GM10248 (cell line): Measurements from ENCODE around the gene PDE2A.
A peak's percentile ranks its signal among the peaks of the same experiment; 100 is the strongest.
"Not testable (repeated sequence)": the region's sequence is repeated elsewhere in the genome, so short reads cannot be mapped to it uniquely, and the experiment has no call there.

Source experiments
- CTCF ChIA-PET: fragments of 300-600 bp; sonication (Branson Sonifier 250); formaldehyde crosslinking; extraction: SDS; loops from one replicate; lab custom pipeline; 2021; ENCODE audit warnings: antibody characterized with exemption; lab: Yijun Ruan, JAX
- POLR2A ChIA-PET: fragments of 350-650 bp; sonication (Branson Sonifier 250); formaldehyde crosslinking; extraction: SDS; loops from one replicate; lab custom pipeline; 2020; ENCODE audit warnings: antibody characterized with exemption; lab: Yijun Ruan, JAX
- DNase-seq: peaks from one replicate; pipeline ENCODE4 v3.0.0; 2012; ENCODE audit errors: extremely low spot score
- TF ChIP-seq, protein P1 (sequence below): IDR thresholded peaks from 2 replicates; pipeline ENCODE4 v1.5.1; 2012; ENCODE audit warnings: mild to moderate bottlenecking, low read depth; ENCODE audit errors: extremely low read depth, missing control alignments, control extremely low read depth

The PDE2A gene

DNA sequence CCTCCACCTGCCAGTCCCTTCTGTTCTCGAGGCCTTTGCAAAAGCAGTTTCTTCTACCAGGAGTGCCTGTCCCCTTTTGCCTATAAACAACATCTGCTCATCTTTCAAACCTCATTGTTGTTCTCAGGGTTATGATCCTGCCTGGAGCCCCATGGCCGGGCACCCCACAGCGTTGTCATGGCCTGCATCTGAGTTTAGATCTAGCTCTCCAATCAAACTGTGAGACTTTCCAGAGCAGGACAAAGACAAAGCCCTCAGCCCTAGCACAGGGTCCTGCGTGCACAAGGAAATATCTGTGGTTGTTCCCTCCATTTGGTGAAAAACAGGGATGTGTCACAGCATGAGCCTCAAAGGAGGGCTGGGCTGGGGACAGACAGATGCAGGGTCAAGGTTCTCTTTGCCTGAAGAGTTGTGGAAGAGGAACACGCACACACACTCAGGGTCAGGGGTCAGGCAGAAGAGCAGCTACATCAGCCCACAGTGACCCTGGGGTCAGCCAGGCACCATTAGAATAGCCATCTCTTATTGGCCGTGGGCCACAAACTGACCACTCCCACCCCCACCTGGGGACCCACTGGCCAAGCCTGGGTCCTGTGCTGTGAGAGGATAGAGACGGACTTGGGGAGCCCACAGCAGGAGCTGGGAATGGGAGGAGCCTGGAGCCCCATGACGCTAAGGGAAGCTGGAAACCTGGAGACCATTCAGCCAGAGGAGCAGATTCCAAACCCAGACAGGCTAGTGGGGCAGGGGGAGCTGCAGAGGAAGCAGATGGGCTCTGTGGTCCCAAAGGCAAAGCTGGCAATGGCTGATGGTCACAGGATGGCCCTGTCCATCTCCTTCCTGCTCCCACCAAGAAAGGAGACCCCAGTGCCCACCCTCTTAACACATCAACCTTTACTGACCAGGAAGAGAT, 99.4 kb downstream of the PDE2A start:
- no peak for DNase-seq
- ChIA-PET POLR2A (no interaction called here), CTCF (interaction anchor here (1.0 to 3.9 kb wide), 9 partner anchors 8 to 110 kb away, joined by 3 to 25 read pairs (median 4); no protein-coding TSS in a partner anchor)
- TF ChIP-seq, protein P1, sequence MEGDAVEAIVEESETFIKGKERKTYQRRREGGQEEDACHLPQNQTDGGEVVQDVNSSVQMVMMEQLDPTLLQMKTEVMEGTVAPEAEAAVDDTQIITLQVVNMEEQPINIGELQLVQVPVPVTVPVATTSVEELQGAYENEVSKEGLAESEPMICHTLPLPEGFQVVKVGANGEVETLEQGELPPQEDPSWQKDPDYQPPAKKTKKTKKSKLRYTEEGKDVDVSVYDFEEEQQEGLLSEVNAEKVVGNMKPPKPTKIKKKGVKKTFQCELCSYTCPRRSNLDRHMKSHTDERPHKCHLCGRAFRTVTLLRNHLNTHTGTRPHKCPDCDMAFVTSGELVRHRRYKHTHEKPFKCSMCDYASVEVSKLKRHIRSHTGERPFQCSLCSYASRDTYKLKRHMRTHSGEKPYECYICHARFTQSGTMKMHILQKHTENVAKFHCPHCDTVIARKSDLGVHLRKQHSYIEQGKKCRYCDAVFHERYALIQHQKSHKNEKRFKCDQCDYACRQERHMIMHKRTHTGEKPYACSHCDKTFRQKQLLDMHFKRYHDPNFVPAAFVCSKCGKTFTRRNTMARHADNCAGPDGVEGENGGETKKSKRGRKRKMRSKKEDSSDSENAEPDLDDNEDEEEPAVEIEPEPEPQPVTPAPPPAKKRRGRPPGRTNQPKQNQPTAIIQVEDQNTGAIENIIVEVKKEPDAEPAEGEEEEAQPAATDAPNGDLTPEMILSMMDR, result no peak

- no peak for DNase-seq
- TF ChIP-seq, protein P1, result no peak
- POLR2A ChIA-PET, result no interaction called here
- CTCF ChIA-PET, result interaction anchor here (0.7 to 3.9 kb wide), 13 partner anchors 9 to 110 kb away, joined by 3 to 25 read pairs (median 4); no protein-coding TSS in a partner anchor
These were observed 100.3 kb downstream of the PDE2A start for GRCh38 chr11:72573855-72574445.

GRCh38 chr11:72573072-72573854, 101.0 kb downstream of the PDE2A start:
- CTCF ChIA-PET, result interaction anchor here (0.7 to 3.9 kb wide), 12 partner anchors 10 to 102 kb away, joined by 3 to 25 read pairs (median 4); no protein-coding TSS in a partner anchor
- peak; percentile 70 for DNase-seq
- POLR2A ChIA-PET, result no interaction called here

GRCh38 chr11:72572540-72572939, 101.7 kb downstream of the PDE2A start:
- POLR2A ChIA-PET, DNase-seq, CTCF ChIA-PET: not testable (repeated sequence)

More at GRCh38 chr11:72573072-72573854, 101.0 kb downstream of the PDE2A start:
- TF ChIP-seq, protein P1, result peak; percentile 62

DNA sequence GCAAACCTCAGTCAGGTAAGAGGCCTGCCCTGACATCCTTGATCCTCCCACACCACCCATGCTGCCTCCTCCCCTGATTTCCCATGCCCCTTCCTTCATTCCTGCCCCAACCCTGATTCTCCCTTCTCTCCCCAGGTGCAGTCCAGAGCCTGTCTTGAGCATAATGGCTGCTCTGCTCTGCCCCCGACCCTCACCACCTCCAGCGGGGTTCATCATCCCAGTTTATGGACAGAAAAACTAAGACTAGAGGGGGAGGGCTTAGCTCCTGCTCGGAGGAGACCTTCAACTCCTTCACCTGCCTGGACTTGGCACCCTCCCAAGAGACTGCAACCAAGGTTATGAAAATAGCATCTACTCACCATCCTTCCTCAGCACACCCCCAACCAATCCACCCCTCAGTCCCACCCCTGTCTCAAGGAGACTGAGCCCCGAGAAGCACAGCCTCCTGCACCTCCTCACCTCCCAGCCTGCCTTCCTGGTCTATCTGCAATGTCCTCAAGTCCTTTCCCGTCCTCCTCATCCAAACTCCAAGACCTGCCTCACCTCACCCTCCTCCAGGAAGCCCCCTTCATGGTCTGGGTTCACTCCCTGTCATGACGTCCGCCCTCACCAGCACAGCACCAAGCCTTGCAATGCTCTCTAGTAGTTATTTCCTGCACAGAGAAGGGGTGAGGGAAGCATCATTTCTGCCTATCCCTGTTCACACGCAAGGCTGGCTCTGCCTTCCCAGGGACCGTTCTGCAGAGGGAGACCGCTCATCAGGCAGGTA, 103.1 kb downstream of the PDE2A start:
- no peak for DNase-seq
- TF ChIP-seq, protein P1, result no peak
- CTCF ChIA-PET, result no interaction called here
- POLR2A ChIA-PET, result no interaction called here

DNA sequence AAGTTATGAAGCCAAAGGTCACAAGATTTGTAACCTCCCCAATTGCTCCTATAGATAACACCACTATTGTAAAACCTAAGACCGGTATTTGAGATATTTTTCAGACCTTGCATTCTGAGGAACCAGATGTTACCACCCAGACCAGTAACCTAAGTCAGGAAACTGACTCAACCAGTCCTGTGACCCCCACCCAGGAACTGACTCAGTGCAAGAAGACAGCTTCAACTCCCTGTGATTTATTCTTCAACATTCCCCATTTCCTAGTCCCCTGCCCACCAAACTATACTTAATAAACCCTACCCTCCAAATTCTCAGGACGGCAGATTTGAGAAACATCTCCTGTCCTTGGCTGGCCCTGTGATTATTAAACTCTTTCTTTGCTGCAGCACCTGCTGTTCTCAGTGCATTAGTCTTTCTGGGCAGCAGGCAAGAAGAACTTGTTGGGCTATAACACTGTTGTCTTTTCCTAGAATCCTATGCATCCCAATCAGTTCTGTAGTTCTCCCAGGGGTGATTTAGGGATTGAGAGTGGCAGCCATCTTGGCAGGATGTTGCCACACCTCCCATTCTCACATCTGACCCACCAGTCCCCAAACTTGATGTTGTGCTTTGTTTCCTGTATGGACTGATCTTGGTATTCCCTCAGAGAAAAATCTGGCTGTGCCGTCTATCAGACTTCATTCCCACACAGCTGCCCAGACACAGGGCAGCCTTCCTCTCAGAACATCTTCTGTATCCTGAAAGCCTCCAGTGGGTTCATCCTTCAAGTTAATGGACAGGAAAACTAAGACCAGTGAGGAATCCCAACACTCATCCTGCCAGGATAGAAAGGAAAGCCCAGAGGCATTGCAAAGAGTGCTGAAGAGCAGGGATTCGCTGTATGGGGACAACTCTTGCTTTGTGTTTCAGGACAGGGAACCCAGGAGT, 104.0 kb downstream of the PDE2A start:
- no peak for DNase-seq
- CTCF ChIA-PET, result no interaction called here
- TF ChIP-seq, protein P1, result no peak
- POLR2A ChIA-PET, result no interaction called here
